Neuron (in vitro differentiated cells): ENCODE data around the gene CCND1.

Experiments
- H2AFZ ChIP-seq: one replicate; pipeline ENCODE4 v1.6.1; 2013; ENCODE audit warnings: low read depth, mild to moderate bottlenecking, inconsistent platforms, low read length, moderate library complexity
- H3K27me3 ChIP-seq: one replicate; pipeline ENCODE4 v1.6.1; 2013; ENCODE audit warnings: low read length; ENCODE audit not compliant: insufficient read depth
- H3K36me3 ChIP-seq: one replicate; pipeline ENCODE4 v1.6.1; 2013; ENCODE audit warnings: low read length; ENCODE audit not compliant: insufficient read depth
- H3K4me1 ChIP-seq: one replicate; pipeline ENCODE4 v1.6.1; 2013; ENCODE audit warnings: low read length; ENCODE audit not compliant: insufficient read depth
- H3K4me3 ChIP-seq: 2 replicates; pipeline ENCODE4 v1.5.1; 2013; ENCODE audit warnings: mild to moderate bottlenecking, low read length, moderate library complexity
- H3K9me3 ChIP-seq: one replicate; pipeline ENCODE4 v1.6.1; 2013; ENCODE audit warnings: low read length

The CCND1 gene

DNA sequence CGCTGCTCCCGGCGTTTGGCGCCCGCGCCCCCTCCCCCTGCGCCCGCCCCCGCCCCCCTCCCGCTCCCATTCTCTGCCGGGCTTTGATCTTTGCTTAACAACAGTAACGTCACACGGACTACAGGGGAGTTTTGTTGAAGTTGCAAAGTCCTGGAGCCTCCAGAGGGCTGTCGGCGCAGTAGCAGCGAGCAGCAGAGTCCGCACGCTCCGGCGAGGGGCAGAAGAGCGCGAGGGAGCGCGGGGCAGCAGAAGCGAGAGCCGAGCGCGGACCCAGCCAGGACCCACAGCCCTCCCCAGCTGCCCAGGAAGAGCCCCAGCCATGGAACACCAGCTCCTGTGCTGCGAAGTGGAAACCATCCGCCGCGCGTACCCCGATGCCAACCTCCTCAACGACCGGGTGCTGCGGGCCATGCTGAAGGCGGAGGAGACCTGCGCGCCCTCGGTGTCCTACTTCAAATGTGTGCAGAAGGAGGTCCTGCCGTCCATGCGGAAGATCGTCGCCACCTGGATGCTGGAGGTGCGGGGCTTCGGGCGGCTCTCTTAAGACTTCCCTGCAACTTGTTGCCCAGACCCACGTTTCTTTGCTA, at the start of gene CCND1:
TSS of gene CCND1 (plus strand) at position 162 of the 587 bp plus-strand sequence. CDS start at position 320, 158 bp downstream.
- Histone ChIP-seq H3K4me3 (peak within 1 kb of the TSS; percentile 59), H2AFZ (no peak within 1 kb of the TSS), H3K4me1 (peaks cover 45% of the 10 kb centered on the region), H3K9me3 (no peaks in the 10 kb centered on the region), H3K36me3 (peaks cover 14% of the 10 kb centered on the region), H3K27me3 (no peaks in the 10 kb centered on the region)

DNA sequence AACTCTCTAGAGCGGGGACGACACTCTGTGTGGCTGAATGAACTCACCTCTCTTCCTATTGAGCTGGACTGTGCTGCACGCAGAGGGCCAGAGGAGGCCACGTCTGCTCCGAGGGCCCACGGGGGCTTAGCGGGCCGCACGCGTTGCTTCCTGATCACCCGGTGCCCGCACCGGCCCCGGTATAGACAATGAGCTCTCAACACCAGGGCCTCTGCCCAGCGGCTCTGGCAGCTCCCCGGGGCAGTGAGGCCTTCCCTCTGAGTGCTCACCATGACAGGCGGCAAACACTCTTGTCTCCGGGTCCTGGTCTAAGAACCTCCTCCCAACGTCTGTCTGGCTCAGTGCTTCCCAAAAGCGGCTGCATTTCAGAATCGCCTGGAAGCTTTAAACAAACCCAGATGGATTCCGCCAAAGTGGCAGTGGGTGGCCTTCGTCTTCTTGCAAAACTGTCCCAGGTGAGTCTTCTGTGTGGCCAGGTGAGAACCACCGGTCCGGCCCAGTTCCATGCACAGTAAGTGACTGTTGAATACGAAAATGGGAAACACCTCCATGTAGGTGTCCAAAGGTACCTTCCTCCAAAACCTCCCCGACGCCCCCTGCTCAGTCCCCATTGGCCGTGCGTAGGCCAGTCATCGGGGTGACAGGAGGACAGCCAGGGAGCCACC, 47.8 kb upstream of the CCND1 start:
- H2AFZ ChIP-seq: no peak overlapping the region
- H3K4me3 ChIP-seq: no peak overlapping the region
- H3K27me3 ChIP-seq: no peaks in the 10 kb centered on the region
- no peaks in the 10 kb centered on the region for H3K4me1 ChIP-seq
- no peaks in the 10 kb centered on the region for H3K9me3 ChIP-seq
- no peaks in the 10 kb centered on the region for H3K36me3 ChIP-seq

DNA sequence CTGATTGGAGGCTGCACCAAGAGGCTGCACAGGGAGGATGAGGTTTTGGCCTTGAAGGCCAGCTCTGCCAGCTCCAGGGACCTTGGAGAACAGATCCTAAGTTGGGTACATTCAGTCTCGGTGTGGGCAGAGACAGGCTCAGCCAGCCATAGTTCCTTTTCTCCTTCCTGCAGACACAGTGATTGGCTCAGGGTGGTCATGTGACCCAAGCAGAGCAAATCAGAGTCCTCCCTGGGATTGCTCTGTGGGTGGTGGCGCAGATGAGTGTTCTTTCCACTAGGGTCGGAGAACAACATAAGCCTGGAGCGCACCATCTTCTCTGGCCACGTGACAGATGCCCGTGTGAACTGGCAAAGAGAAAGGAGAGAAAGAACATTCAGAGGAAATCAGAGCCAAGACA, 47.1 kb upstream of the CCND1 start:
- Histone ChIP-seq H2AFZ (no peak overlapping the region), H3K36me3 (no peaks in the 10 kb centered on the region), H3K4me1 (no peaks in the 10 kb centered on the region), H3K4me3 (no peak overlapping the region), H3K9me3 (no peaks in the 10 kb centered on the region), H3K27me3 (no peaks in the 10 kb centered on the region)

DNA sequence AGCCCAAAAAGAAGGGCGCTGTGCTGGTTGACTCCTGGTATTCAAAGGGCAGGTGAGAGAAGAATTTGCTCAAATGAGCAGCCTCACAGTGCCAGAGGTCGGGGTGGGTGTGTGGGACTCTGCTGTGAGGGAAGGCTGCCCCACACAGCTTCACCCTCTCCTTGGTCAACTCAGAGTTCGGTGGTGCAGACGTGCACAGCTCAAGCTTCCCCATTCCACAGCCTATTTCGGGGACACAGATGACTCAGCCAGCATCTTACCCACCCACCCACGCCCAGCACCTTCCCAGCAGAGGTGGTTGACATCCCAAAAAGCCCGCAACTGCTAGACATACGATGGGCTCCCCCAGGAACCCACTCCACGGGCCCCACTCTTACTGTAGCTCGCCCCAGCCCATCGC, 46.5 kb upstream of the CCND1 start:
- Histone ChIP-seq H3K36me3 (no peaks in the 10 kb centered on the region), H3K4me3 (no peak overlapping the region), H3K4me1 (no peaks in the 10 kb centered on the region), H3K27me3 (no peaks in the 10 kb centered on the region), H2AFZ (no peak overlapping the region), H3K9me3 (no peaks in the 10 kb centered on the region)

DNA sequence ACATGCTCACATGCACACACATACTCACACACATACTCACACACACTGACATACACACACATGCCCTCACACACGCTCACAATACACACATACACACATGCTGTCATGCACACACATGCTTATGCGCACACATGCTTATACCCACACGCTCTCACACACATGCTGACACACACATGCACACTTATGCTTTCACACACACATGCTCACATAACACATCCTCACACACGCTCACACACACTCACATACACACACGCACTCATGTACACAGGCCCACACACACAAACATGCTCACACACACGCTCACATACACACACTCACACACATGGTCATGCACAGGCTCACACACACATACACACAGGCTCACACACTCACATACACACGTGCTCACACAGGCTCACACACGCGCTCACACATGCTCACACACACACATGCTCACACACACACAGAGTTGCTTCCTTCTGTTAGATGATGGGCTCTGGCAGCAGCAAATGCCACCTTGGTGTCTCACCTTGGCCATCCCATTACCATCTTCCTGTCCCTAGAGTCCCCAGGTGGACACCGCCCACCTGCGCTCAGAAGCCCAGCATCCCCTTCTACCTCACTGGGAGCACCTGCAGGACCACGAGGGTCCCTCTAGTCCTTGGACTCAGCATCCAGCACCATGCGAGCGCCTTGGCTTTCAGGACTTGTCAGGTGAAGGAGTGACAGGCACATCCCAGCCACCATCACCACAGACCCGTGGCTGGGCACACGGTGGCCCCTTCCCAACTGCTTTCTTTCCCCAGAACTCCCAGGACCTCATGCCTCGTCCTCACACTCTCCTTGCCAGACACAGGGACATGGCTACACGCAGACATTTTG, 44.9 kb upstream of the CCND1 start:
- Histone ChIP-seq H3K4me1 (no peaks in the 10 kb centered on the region), H3K9me3 (no peaks in the 10 kb centered on the region), H3K4me3 (no peak overlapping the region), H3K27me3 (no peaks in the 10 kb centered on the region), H3K36me3 (no peaks in the 10 kb centered on the region), H2AFZ (no peak overlapping the region)

DNA sequence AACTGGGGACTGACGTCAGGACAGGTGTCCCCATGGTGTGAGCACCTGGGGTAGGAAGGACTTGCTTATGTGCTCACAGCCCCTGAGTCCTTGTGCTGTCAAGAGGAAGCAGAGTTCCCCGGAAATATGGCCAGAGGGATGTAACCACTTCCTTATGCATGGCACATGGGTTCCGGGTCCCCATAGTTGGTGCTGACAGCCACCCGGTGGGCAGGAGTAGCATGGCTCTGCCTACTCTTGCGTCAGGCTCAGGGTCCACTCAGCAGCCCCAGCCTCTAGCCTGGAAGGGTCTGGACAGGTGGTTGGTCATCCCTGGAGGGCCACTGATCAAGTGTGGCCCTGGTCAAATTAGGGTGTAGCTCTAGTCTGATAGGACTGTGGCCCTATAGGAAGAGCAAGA, 42.8 kb upstream of the CCND1 start:
- Histone ChIP-seq H3K9me3 (no peaks in the 10 kb centered on the region), H3K36me3 (no peaks in the 10 kb centered on the region), H3K4me1 (peaks cover 6% of the 10 kb centered on the region), H3K27me3 (no peaks in the 10 kb centered on the region), H2AFZ (no peak overlapping the region), H3K4me3 (no peak overlapping the region)

DNA sequence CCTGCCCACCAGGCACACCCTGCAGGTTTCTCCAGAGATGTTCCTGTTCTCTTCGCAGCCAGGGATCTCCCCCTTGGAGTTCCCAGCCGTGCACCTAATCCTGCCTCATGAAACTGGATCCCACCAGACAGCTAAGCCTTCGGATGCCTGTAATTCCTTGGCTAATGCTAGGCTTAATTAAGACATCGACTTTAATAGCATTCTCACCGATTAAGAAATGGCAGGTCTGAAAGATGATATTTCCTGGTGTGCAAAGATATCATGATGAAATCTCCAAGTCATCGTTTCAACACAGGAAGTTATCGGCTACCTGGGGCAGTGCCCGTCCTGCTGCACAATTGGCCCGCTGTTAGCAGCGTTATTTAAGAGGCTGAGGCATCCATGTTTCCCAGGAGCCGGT, 41.5 kb upstream of the CCND1 start:
- no peak overlapping the region for H3K4me3 ChIP-seq
- no peaks in the 10 kb centered on the region for H3K27me3 ChIP-seq
- H3K36me3 ChIP-seq: no peaks in the 10 kb centered on the region
- no peaks in the 10 kb centered on the region for H3K9me3 ChIP-seq
- H2AFZ ChIP-seq: no peak overlapping the region
- peaks cover 15% of the 10 kb centered on the region for H3K4me1 ChIP-seq

DNA sequence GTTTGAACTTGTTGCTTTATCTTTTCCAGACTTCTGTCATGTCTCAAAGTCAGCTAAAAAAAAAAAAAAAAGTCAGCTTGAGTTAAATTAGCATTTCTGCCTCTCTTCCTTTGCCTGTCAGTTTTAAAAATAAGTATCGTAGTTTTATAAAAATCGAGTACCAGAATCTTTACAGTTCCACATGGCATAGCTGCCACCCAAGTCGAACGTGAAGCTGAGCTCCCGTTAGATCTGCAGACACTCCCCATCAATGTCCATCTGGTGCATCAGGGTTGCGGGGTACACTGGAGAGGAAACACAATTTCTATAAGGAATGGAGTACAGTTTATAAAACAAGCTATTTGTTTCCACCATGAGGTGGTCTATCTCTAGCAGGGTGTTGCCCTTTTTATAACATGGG, 41.0 kb upstream of the CCND1 start:
- Histone ChIP-seq H3K4me3 (no peak overlapping the region), H3K27me3 (no peaks in the 10 kb centered on the region), H3K4me1 (peaks cover 15% of the 10 kb centered on the region), H3K9me3 (no peaks in the 10 kb centered on the region), H2AFZ (no peak overlapping the region), H3K36me3 (no peaks in the 10 kb centered on the region)

DNA sequence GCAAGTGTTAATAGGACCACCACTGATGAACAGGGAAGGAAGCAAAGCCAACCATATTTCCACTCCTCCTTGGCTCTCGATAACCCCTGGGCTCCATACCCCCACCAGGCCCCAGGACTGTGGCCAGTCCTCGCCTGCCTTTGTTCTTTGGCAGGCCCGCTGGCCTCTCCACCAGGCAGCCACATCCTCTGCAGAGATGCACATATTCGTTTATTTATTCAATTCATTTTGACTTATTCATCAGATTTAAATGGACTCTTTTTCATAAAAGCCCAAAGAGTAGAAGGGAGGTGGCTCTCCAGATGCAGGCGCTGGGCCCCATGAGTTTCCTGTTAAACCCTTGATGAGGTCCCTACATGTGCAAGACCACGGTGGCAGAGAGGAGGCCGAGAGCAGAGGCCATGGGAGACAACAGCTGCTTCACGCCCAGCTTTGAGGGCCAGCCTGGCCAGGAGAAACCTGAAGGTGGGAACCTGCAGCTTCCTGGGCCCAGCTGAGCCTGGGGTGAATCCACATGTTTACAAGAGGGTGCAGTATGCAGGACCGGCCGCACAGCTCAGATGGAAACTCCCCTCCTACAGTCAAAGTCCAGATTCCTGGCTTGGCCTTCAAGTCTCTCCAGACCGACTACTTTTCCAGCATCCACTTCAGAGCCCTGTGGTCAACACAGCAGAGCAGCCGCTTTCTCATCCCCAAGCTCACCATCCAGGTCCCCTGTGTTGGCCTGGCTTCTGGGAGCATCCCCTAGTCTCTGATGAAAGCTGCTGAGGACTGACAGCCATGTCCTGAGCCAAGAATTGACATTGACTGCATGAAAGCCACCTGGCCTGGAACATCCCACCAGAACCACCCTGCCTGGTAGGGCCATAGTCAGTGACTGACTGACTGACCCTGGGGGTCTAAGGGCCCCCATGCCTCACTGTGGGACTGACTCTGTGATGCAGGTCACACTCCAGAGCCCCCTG, 39.7 kb upstream of the CCND1 start:
- Histone ChIP-seq H3K36me3 (no peaks in the 10 kb centered on the region), H3K9me3 (no peaks in the 10 kb centered on the region), H2AFZ (no peak overlapping the region), H3K4me1 (peaks cover 15% of the 10 kb centered on the region), H3K27me3 (no peaks in the 10 kb centered on the region), H3K4me3 (no peak overlapping the region)

DNA sequence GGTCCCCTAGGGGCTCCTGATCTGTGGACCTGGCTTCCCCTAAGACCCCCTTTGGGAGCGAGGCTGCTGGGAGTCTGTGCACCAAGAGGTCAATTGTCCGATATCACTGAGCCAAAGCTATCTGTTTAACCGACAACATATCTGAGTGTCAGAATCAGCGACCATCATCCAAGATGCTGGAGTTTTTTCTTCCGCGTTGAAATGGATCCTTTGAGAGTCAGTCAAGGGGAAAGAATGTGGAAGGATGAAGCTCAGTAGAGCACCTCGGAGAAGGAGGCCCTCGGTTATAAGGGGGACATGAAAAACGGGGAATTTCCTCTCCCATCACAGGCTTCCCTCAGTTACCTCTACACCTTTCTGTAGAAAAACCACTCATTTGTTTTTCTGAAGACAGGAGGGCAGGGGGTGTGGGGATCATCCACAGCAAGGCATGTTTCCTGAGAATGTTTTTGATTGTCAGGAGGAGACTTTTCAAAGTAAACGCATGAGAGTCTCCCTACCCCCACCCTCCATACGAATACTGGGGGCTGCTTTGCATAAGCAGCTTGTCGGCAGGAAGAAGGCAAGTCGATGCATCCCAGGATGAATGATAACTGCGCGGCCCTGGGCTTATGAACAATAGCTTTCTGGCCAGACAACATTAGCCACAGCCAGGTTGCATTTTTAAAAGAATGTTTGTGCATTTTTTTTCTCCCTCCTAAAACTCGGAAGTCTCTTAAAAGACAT, 37.7 kb upstream of the CCND1 start:
- Histone ChIP-seq H3K4me1 (peaks cover 15% of the 10 kb centered on the region), H3K27me3 (no peaks in the 10 kb centered on the region), H3K9me3 (no peaks in the 10 kb centered on the region), H3K4me3 (no peak overlapping the region), H2AFZ (no peak overlapping the region), H3K36me3 (no peaks in the 10 kb centered on the region)

DNA sequence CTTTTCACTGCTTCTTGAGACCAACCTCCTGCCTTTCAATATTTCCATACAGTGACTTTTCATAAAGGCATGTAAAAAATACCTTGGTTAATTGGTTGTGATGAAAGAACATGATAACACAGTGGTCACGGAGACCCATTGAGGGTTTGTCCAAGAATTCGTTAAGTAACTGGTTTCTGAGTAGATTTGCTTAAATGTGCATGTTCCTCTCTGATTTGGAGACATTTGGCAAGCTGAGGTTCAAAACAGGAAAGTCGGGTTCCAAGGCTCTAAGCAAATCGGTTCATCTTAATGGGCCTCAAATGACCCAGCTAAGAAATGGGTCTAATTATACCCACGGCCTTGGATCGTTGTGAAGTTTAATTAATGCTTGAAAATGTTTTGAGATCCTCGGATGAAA, 36.9 kb upstream of the CCND1 start:
- Histone ChIP-seq H3K4me1 (peaks cover 15% of the 10 kb centered on the region), H2AFZ (no peak overlapping the region), H3K27me3 (no peaks in the 10 kb centered on the region), H3K4me3 (no peak overlapping the region), H3K9me3 (no peaks in the 10 kb centered on the region), H3K36me3 (no peaks in the 10 kb centered on the region)
